Uterus (tissue), 2 donors: ENCODE results near the gene ZNF469.

Experiments used
- CTCF ChIP-seq, 4 experiments: fragments of 200-600 bp in 2 of 4; fragments of 450-650 bp in 2 of 4; sonication (generic) in 2 of 4; IDR thresholded peaks; one replicate each; pipeline ENCODE4 v1.5.1; 2016 to 2019; ENCODE audit warnings: antibody characterized with exemption in 4 of 4, mild to moderate bottlenecking in 2 of 4, moderate library complexity in 1 of 4
- POLR2A ChIP-seq, 2 donors: fragments of 450-650 bp; IDR thresholded peaks; one replicate each; pipeline ENCODE4 v1.6.1; 2016; ENCODE audit warnings: antibody characterized with exemption in 2 of 2, mild to moderate bottlenecking in 1 of 2, moderate library complexity in 1 of 2

- TF ChIP-seq CTCF (IDR thresholded peaks at IDR 0.05) (no peak), POLR2A (IDR thresholded peaks at IDR 0.05) (no peak)
These were observed 8.0 kb downstream of the ZNF469 start for GRCh38 chr16:88390735-88391134.
